Neural progenitor cell (in vitro differentiated cells): ENCODE results near the gene NAGS. TPM values are rescaled to one million over a fixed set of nuclear protein-coding genes. Genes with fewer than 3 reads are reported as not detected.

Experiments
- DNase-seq: peaks from one replicate; pipeline ENCODE4 v3.0.0-alpha.2; 2016; ENCODE audit warnings: low spot score
- H2AFZ ChIP-seq: fragments of 200-600 bp; sonication (generic); replicated peaks from 2 replicates; pipeline ENCODE4 v1.6.1; 2016; ENCODE audit warnings: antibody characterized with exemption
- H3F3A ChIP-seq: fragments of 200-600 bp; sonication (generic); 2 replicates; pipeline ENCODE4 v1.6.1; 2016; ENCODE audit warnings: antibody characterized with exemption, low read depth
- H3K27ac ChIP-seq: fragments of 200-600 bp; sonication (generic); 2 replicates; pipeline ENCODE4 v1.5.1; 2016; ENCODE audit warnings: mild to moderate bottlenecking
- H3K27me3 ChIP-seq: fragments of 200-600 bp; sonication (generic); 2 replicates; pipeline ENCODE4 v1.6.1; 2016; ENCODE audit warnings: mild to moderate bottlenecking, moderate library complexity
- H3K36me3 ChIP-seq: fragments of 200-600 bp; sonication (generic); 2 replicates; pipeline ENCODE4 v1.5.1; 2016
- H3K4me1 ChIP-seq: fragments of 200-600 bp; sonication (generic); 2 replicates; pipeline ENCODE4 v1.6.1; 2016; ENCODE audit warnings: mixed run types
- H3K4me2 ChIP-seq: fragments of 200-600 bp; sonication (generic); 2 replicates; pipeline ENCODE4 v1.6.1; 2016
- H3K4me3 ChIP-seq: fragments of 200-600 bp; sonication (generic); 2 replicates; pipeline ENCODE4 v1.5.1; 2016
- H3K79me2 ChIP-seq: fragments of 200-600 bp; sonication (generic); 2 replicates; pipeline ENCODE4 v1.6.1; 2016; ENCODE audit warnings: low read depth
- H3K9ac ChIP-seq: fragments of 200-600 bp; sonication (generic); 2 replicates; pipeline ENCODE4 v1.6.1; 2016
- H3K9me3 ChIP-seq: fragments of 200-600 bp; sonication (generic); 2 replicates; pipeline ENCODE4 v1.5.1; 2016; ENCODE audit warnings: low read depth
- H4K20me1 ChIP-seq: fragments of 200-600 bp; sonication (generic); 2 replicates; pipeline ENCODE4 v1.6.1; 2016; ENCODE audit warnings: low read depth
- H3K27ac Mint-ChIP-seq: 3 replicates; pipeline ENCODE4 v1.8.0; 2021; ENCODE audit warnings: mixed read lengths
- H3K27me3 Mint-ChIP-seq: 2 replicates; pipeline ENCODE4 v1.8.0; 2022; ENCODE audit warnings: low read depth, mild to moderate bottlenecking, inconsistent platforms, moderate library complexity, mixed read lengths; ENCODE audit not compliant: insufficient read depth
- H3K36me3 Mint-ChIP-seq: 3 replicates; pipeline ENCODE4 v1.8.0; 2021; ENCODE audit warnings: mixed read lengths
- H3K4me1 Mint-ChIP-seq: 3 replicates; pipeline ENCODE4 v1.8.0; 2021; ENCODE audit warnings: mixed read lengths
- H3K4me3 Mint-ChIP-seq: 3 replicates; pipeline ENCODE4 v1.8.0; 2021; ENCODE audit warnings: mild to moderate bottlenecking, moderate library complexity, mixed read lengths
- H3K9me3 Mint-ChIP-seq: 3 replicates; pipeline ENCODE4 v1.8.0; 2020; ENCODE audit warnings: mixed read lengths
- CTCF ChIP-seq: fragments of 200-600 bp; sonication (generic); IDR thresholded peaks from 2 replicates; pipeline ENCODE4 v1.5.1; 2017; ENCODE audit warnings: antibody characterized with exemption, mild to moderate bottlenecking
- EZH2 ChIP-seq: fragments of 200-600 bp; sonication (generic); IDR thresholded peaks from 2 replicates; pipeline ENCODE4 v1.6.1; 2017; ENCODE audit warnings: antibody characterized with exemption, mild to moderate bottlenecking, moderate library complexity
- EZH2phosphoT487 ChIP-seq: fragments of 200-600 bp; sonication (generic); IDR thresholded peaks from 2 replicates; pipeline ENCODE4 v1.6.1; 2017; ENCODE audit warnings: antibody characterized with exemption
- total RNA-seq: library from RNA; depleted of rRNA; stranded (reverse); fragments of >200 nt; gene quantifications from 2 replicates; pipeline ENCODE4 v1.2.3, GENCODE V29; 2015; ENCODE audit warnings: low replicate concordance

The NAGS gene
- total RNA-seq, 1 donor from 2014 or later, result 1.8 TPM

GRCh38 chr17:43982171-43982570 is 22.3 kb upstream of the NAGS start:
- H3K27me3 Mint-ChIP-seq, result peaks cover 11% of the 10 kb centered on the region
- H3K4me3 Mint-ChIP-seq, result peak overlapping the region; percentile 27
- no peaks in the 10 kb centered on the region for H3K36me3 Mint-ChIP-seq
- Histone ChIP-seq H3K4me2 (no peak overlapping the region), H3K79me2 (no peaks in the 10 kb centered on the region), H3K9me3 (no peaks in the 10 kb centered on the region), H3K4me1 (peaks cover 12% of the 10 kb centered on the region), H3F3A (peaks cover 12% of the 10 kb centered on the region), H3K4me3 (no peak overlapping the region), H2AFZ (no peak overlapping the region), H3K36me3 (no peaks in the 10 kb centered on the region), H3K27ac (no peak overlapping the region), H4K20me1 (no peaks in the 10 kb centered on the region), H3K9ac (no peak overlapping the region), H3K27me3 (peaks cover 64% of the 10 kb centered on the region)
- H3K9me3 Mint-ChIP-seq, result no peaks in the 10 kb centered on the region
- peaks cover 5% of the 10 kb centered on the region for H3K4me1 Mint-ChIP-seq
- no peak for DNase-seq
- TF ChIP-seq EZH2 (no peak), EZH2phosphoT487 (no peak), CTCF (no peak)
- no peak overlapping the region for H3K27ac Mint-ChIP-seq

- peaks cover 12% of the 10 kb centered on the region for H3F3A ChIP-seq
- no peaks in the 10 kb centered on the region for H3K36me3 Mint-ChIP-seq
- peak overlapping the region; percentile 85 for H3K4me2 ChIP-seq
- TF ChIP-seq CTCF, result no peak
- TF ChIP-seq EZH2phosphoT487, result no peak
- TF ChIP-seq EZH2, result no peak
- H3K9ac ChIP-seq, result no peak overlapping the region
- peaks cover 19% of the 10 kb centered on the region for H3K4me1 ChIP-seq
- H3K27me3 ChIP-seq, result peaks cover 54% of the 10 kb centered on the region
- DNase-seq, result no peak
- H3K27ac Mint-ChIP-seq, result no peak overlapping the region
- peak overlapping the region; percentile 70 for H3K4me3 Mint-ChIP-seq
- no peaks in the 10 kb centered on the region for H3K9me3 ChIP-seq
- no peak overlapping the region for H3K27ac ChIP-seq
- no peaks in the 10 kb centered on the region for H3K79me2 ChIP-seq
- H3K27me3 Mint-ChIP-seq, result peaks cover 8% of the 10 kb centered on the region
- H2AFZ ChIP-seq, result peak overlapping the region; percentile 94
- H3K4me1 Mint-ChIP-seq, result peaks cover 13% of the 10 kb centered on the region
- no peaks in the 10 kb centered on the region for H3K36me3 ChIP-seq
- no peaks in the 10 kb centered on the region for H4K20me1 ChIP-seq
- H3K4me3 ChIP-seq, result peak overlapping the region; percentile 56
- no peaks in the 10 kb centered on the region for H3K9me3 Mint-ChIP-seq
Observed at GRCh38 chr17:43983196-43983514, 21.3 kb upstream of the NAGS start.

- no peaks in the 10 kb centered on the region for H3K9me3 Mint-ChIP-seq
- Histone ChIP-seq H3K9ac (no peak overlapping the region), H3K4me2 (peak overlapping the region; percentile 85), H3K27ac (no peak overlapping the region), H3K4me1 (peaks cover 19% of the 10 kb centered on the region), H3K9me3 (no peaks in the 10 kb centered on the region), H3F3A (peaks cover 12% of the 10 kb centered on the region), H2AFZ (peak overlapping the region; percentile 94), H3K27me3 (peaks cover 49% of the 10 kb centered on the region), H3K36me3 (no peaks in the 10 kb centered on the region), H3K4me3 (peak overlapping the region; percentile 56), H3K79me2 (no peaks in the 10 kb centered on the region), H4K20me1 (no peaks in the 10 kb centered on the region)
- no peaks in the 10 kb centered on the region for H3K36me3 Mint-ChIP-seq
- TF ChIP-seq EZH2phosphoT487, result peak; percentile 58
- no peak for TF ChIP-seq EZH2
- TF ChIP-seq CTCF, result peak; percentile 55
- H3K27ac Mint-ChIP-seq, result no peak overlapping the region
- peak overlapping the region; percentile 80 for H3K4me3 Mint-ChIP-seq
- peak; percentile 64 for DNase-seq
- H3K27me3 Mint-ChIP-seq, result peaks cover 6% of the 10 kb centered on the region
- H3K4me1 Mint-ChIP-seq, result peaks cover 15% of the 10 kb centered on the region
Observed at GRCh38 chr17:43983515-43984411, 20.7 kb upstream of the NAGS start.
